Fibroblast of lung (primary cell): ENCODE data around the gene TSHZ2.

Experiments
- CTCF ChIP-seq, 2 donors: IDR thresholded peaks in 1 of 2; conservative IDR thresholded peaks in 1 of 2; 1 replicate in 1 of 2; 2 replicates in 1 of 2; pipeline ENCODE4 v1.5.1; 2011 to 2012; ENCODE audit warnings: low read length in 2 of 2, control low read depth in 1 of 2, inconsistent platforms in 1 of 2, low read depth in 1 of 2, mild to moderate bottlenecking in 1 of 2
- EZH2 ChIP-seq: IDR thresholded peaks from 2 replicates; pipeline ENCODE4 v1.5.1; 2012; ENCODE audit warnings: low read length, control low read depth, mild to moderate bottlenecking; ENCODE audit errors: missing control alignments

GRCh38 chr20:52943185-52943841, 28.8 kb upstream of the TSHZ2 start:
- TF ChIP-seq CTCF (conservative IDR thresholded peaks at IDR 0.05 in 1 of 2, IDR thresholded peaks at IDR 0.05 in 1 of 2; ENCODE audit: low read depth in 1 of 2, low read length in 2 of 2) (no peak), EZH2 (no peak)
